CD4-positive, alpha-beta T cell (primary cell): ENCODE results near the gene BOLA2B. TPM values are rescaled to one million over a fixed set of nuclear protein-coding genes. Genes with fewer than 3 reads are reported as not detected.
A peak's percentile ranks its signal among the peaks of the same experiment; 100 is the strongest.

Source experiments
- ATAC-seq: fragments of 200-7000 bp; cut with Tn5 transposase; one replicate; pipeline ENCODE4 v1.10.0; 2022; ENCODE audit warnings: mild to moderate bottlenecking; ENCODE audit not compliant: poor library complexity
- CTCF ChIA-PET: fragments of 350-600 bp; sonication (Branson Sonifier 250); formaldehyde crosslinking; loops from one replicate; lab custom pipeline; 2021; ENCODE audit warnings: antibody characterized with exemption, inconsistent platforms; lab: Charles Lee
- POLR2A ChIA-PET: fragments of 350-600 bp; sonication (Branson Sonifier 250); formaldehyde crosslinking; loops from one replicate; lab custom pipeline; 2021; ENCODE audit warnings: antibody characterized with exemption, inconsistent platforms; lab: Charles Lee
- DNase-seq, 14 experiments: peaks; one replicate each; pipeline ENCODE4 v3.0.0-alpha.2; 2013 to 2020; ENCODE audit warnings: mixed read lengths in 2 of 14
- H3K27ac ChIP-seq, 2 donors: one replicate each; pipeline versions ENCODE4 v1.5.1 to v1.7.0; 2013; ENCODE audit warnings: low read length in 2 of 2, low read depth in 1 of 2, mild to moderate bottlenecking in 1 of 2
- H3K27me3 ChIP-seq, 2 experiments: 1 replicate in 1 of 2; 2 replicates in 1 of 2; pipeline versions ENCODE4 v1.6.1 to v1.7.0; 2013; ENCODE audit warnings: low read length in 2 of 2, control low read depth in 1 of 2, mild to moderate bottlenecking in 1 of 2, moderate library complexity in 1 of 2; ENCODE audit not compliant: insufficient read depth in 2 of 2, control insufficient read depth in 1 of 2
- H3K36me3 ChIP-seq: one replicate; pipeline ENCODE4 v1.6.1; 2013; ENCODE audit warnings: low read length, control low read depth; ENCODE audit not compliant: insufficient read depth
- H3K4me1 ChIP-seq: one replicate; pipeline ENCODE4 v1.6.1; 2013; ENCODE audit warnings: low read length, control low read depth; ENCODE audit not compliant: insufficient read depth
- H3K4me3 ChIP-seq: one replicate; pipeline ENCODE4 v1.5.1; 2013; ENCODE audit warnings: mild to moderate bottlenecking, low read length, moderate library complexity
- H3K9me3 ChIP-seq, 2 experiments: 1 replicate in 1 of 2; 2 replicates in 1 of 2; pipeline versions ENCODE4 v1.6.1 to v1.7.0; 2013; ENCODE audit warnings: low read length in 2 of 2, mild to moderate bottlenecking in 2 of 2, control low read depth in 1 of 2, moderate library complexity in 1 of 2; ENCODE audit not compliant: control insufficient read depth in 1 of 2, insufficient read depth in 1 of 2
- H3K27ac Mint-ChIP-seq: one replicate; pipeline ENCODE4 v1.8.0; 2020; ENCODE audit warnings: mixed read lengths
- H3K27me3 Mint-ChIP-seq: one replicate; pipeline ENCODE4 v1.8.0; 2021; ENCODE audit warnings: mixed read lengths
- H3K36me3 Mint-ChIP-seq: one replicate; pipeline ENCODE4 v1.8.0; 2021; ENCODE audit warnings: low read depth, mixed read lengths
- H3K4me1 Mint-ChIP-seq: one replicate; pipeline ENCODE4 v1.8.0; 2021; ENCODE audit warnings: low read depth, mixed read lengths
- H3K4me3 Mint-ChIP-seq: one replicate; pipeline ENCODE4 v1.8.0; 2020; ENCODE audit warnings: mild to moderate bottlenecking, mixed read lengths
- H3K9me3 Mint-ChIP-seq: one replicate; pipeline ENCODE4 v1.8.0; 2020; ENCODE audit warnings: mixed read lengths
- CTCF ChIP-seq: fragments of 200-600 bp; IDR thresholded peaks from one replicate; pipeline ENCODE4 v1.8.0; 2022; ENCODE audit warnings: antibody characterized with exemption, mild to moderate bottlenecking
- intact Hi-C, 2 experiments: fragments of 100-400 bp; cut with DNase I in 1 of 2; cut with micrococcal nuclease in 1 of 2; formaldehyde crosslinking; loops; one replicate each; pipeline versions ENCODE4 v1.15.1 to v1.9.0; 2023 to 2025; cut with DNase I, micrococcal nuclease
- total RNA-seq, 174 experiments: library from RNA in 2 of 174; stranded (reverse) in 2 of 174; gene quantifications; one replicate each; pipeline ENCODE4 v1.2.3 and lab custom pipeline; 2021 to 2026

The BOLA2B gene
- total RNA-seq, 2 experiments from 2014 or later, result 41.3 to 46.3 TPM

GRCh38 chr16:30184096-30184890 lies 9.2 kb downstream of the BOLA2B start:
- DNase-seq (peak; percentile 59 to 95 (median 80)), ATAC-seq (peak; percentile 44)
- TF ChIP-seq CTCF, result no peak
- Mint-ChIP-seq H3K27me3 (no peaks in the 10 kb centered on the region), H3K4me3 (peak overlapping the region; percentile 99), H3K27ac (peak overlapping the region; percentile 98), H3K9me3 (no peaks in the 10 kb centered on the region), H3K36me3 (peaks cover 44% of the 10 kb centered on the region), H3K4me1 (peaks cover 39% of the 10 kb centered on the region)
- no peaks in the 10 kb centered on the region for H3K9me3 ChIP-seq
- peak overlapping the region; percentile 76 to 96 for H3K27ac ChIP-seq
- peaks cover 43% of the 10 kb centered on the region for H3K36me3 ChIP-seq
- peak overlapping the region; percentile 100 for H3K4me3 ChIP-seq
- H3K27me3 ChIP-seq, result no peaks in the 10 kb centered on the region
- CTCF ChIA-PET, result interaction anchor here (3.5 kb wide), 1 partner anchor 92 kb away, joined by 15 read pairs; the partner anchor contains the start of gene TBX6
- intact Hi-C loops, result no loop called here
- POLR2A ChIA-PET, result interaction anchor here (0.9 to 6.0 kb wide), 32 partner anchors 21 to 474 kb away, joined by 3 to 163 read pairs (median 6); partner anchors contain the start of genes ALDOA, CD2BP2, DCTPP1 and FBRS
- peaks cover 51% of the 10 kb centered on the region for H3K4me1 ChIP-seq

- H3K4me3 Mint-ChIP-seq, result peak within 1 kb of the TSS; percentile 99
- intact Hi-C loops, result no loop called here
These were observed 10.0 kb downstream of the BOLA2B start, which contains the start of gene CORO1A for GRCh38 chr16:30183233-30184095. Gene CORO1A (plus strand): TSS chr16:30183602. CDS start chr16:30185210, 1,608 bp downstream.

More at GRCh38 chr16:30183233-30184095, 10.0 kb downstream of the BOLA2B start, which contains the start of gene CORO1A:
- Mint-ChIP-seq H3K27ac (peak within 1 kb of the TSS; percentile 98), H3K9me3 (no peaks in the 10 kb centered on the region), H3K27me3 (no peaks in the 10 kb centered on the region), H3K36me3 (peaks cover 44% of the 10 kb centered on the region), H3K4me1 (peaks cover 39% of the 10 kb centered on the region)
- Histone ChIP-seq H3K4me1 (peaks cover 51% of the 10 kb centered on the region), H3K27ac (peak within 1 kb of the TSS; percentile 89 to 96), H3K27me3 (no peaks in the 10 kb centered on the region), H3K36me3 (peaks cover 43% of the 10 kb centered on the region), H3K4me3 (peak within 1 kb of the TSS; percentile 100), H3K9me3 (no peaks in the 10 kb centered on the region)
- ChIA-PET POLR2A (interaction anchor here (0.6 to 6.0 kb wide), 39 partner anchors 9 to 475 kb away, joined by 3 to 163 read pairs (median 5); partner anchors contain the start of genes ALDOA, CD2BP2, DCTPP1 and FBRS), CTCF (interaction anchor here (0.6 to 0.9 kb wide), 2 partner anchors 92 to 226 kb away, joined by 4 read pairs; partner anchors contain the start of gene TBX6)
- ATAC-seq (peak; percentile 45), DNase-seq (peak; percentile 68 to 90 (median 82))
- TF ChIP-seq CTCF, result no peak
